HG03066 (cell line): ENCODE results near the gene ANAPC1.
"Not testable (repeated sequence)": the region's sequence is repeated elsewhere in the genome, so short reads cannot be mapped to it uniquely, and the experiment has no call there.

ENCODE experiments used
- ATAC-seq: cut with Tn5 transposase; IDR thresholded peaks from one replicate; pipeline ENCODE4 v1.9.1; 2021; ENCODE audit warnings: low read depth; ENCODE audit not compliant: unreplicated experiment

ANAPC1 gene

DNA sequence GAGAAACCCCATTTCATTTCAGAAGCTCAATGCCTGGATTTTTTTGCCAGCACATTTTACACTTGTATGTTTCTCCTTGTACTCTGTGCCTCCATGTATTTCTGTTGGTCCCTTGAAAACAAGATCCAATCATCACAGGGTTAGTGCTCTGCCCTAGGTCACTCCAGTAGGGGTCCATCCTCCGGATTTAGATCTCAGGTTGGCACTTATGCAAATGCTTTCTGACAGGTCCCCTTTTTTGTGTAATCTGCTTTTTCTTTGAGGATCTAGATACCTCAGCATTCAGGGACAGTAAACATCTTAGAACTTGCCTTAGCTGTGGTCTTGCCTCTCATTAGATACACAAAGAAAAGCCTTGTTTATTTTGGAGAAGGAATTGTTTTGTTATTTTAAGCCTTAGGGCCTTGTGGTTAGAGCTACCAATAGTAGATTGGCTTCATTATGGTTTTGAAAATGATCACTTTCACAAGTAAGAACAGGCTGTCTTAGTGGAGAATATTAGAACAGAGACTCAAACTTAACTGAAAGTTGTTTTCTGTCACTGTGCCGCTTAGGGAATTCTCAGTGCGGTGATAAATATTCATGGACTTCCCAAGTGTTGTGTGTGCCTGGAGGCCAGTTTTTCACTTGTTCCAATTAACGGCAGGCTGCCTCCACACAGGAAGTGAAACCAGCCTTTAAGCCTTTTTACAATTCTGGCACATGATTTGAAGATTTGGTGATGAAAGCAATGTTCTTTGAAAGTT, 22.2 kb upstream of the ANAPC1 start:
- no peak for ATAC-seq

DNA sequence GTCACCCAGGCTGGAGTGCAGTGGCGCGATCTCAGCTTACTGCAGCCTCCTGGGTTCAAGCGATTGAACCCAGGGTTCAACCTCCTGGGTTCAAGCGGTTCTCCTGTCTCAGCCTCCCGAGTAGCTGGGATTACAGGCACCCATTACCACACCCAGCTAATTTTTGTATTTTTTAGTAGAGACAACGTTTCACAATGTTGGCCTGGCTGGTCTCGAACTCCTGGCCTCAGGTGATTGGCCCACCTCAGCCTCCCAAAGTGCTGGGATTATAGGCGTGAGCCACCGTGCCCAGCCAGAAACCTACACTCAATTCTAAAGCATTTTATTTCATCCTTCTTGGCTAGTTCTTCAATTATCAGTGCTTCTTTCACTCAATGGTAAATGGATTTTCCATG, 21.5 kb upstream of the ANAPC1 start:
- not testable (repeated sequence) for ATAC-seq

DNA sequence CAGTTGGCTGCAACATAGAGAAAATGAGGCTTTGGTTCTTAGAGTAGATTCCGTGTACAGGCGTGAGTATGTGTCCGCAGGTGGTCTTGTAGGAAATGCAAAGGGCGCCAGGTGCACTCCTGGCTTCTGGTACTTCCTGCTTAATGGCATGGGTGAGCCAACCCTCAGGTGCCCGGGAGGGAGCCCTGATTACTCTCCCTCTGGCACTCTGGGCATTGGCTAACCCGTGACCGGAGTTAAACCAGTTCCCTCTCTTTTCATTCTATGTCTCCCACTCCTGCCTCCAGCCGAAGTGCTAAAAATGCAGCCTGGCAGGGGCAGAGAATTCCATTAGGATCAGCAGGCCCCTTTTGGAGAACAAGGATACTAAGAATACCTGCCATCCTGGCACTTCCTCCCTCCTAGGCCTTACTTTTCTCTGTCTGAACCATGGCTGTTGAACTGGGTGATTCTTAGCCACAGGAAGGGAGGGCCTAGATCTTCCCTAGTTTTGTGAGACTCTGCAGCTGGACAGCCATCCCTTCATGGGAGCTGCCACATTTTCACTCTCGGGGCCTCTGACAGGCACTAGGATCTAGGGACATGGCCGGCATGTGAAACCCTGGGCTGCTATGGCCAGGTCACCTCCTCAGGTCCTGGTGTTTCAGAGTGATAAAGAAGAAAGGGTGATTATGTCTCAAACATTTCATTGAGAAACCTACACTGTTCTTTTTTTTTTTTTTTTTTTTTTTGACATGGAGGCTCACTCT, 20.9 kb upstream of the ANAPC1 start:
- ATAC-seq: no peak

DNA sequence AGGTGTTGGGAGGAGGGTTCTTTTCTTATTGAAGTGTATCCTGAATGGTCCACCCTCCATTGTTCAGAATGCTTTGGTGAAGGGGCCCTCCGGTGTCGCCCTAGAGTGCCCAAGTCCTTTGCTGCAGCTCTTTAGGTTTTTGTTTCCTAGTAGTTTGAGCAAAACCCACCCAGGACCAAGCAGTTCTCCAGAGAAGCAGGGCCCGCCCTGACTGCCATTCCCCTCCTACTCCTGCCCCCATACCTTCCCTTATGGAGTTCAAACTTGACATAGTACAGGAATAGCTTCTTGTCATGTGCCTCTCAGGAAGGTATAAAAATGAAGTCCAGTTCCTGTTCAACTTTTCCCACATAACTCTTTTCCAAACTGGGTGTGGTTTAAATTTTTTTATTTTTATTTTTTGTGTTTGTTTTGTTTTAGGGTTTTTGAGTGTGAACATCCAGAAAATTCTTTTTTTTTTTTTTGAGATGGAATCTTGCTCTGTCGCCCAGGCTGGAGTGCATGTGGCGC, 20.0 kb upstream of the ANAPC1 start:
- ATAC-seq: no peak

DNA sequence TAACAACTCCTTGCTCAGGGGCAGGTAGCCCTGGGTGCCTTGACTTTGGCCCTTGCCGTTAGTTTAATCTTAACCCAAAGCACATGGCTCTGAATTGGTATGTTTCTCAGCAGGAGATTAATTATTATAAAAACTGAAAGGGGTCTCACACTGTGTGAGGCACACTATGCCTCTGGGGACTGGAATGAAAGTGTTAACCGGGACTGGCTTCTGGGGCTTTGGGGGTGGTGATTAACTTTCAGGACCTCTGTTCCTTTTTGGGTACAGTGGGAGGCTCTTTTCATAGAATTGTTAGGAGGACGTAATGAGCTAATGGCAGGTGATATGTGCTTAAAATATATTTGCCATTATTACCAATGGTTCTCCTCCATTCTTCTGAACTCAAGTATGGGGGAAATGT, 19.5 kb upstream of the ANAPC1 start:
- no peak for ATAC-seq

DNA sequence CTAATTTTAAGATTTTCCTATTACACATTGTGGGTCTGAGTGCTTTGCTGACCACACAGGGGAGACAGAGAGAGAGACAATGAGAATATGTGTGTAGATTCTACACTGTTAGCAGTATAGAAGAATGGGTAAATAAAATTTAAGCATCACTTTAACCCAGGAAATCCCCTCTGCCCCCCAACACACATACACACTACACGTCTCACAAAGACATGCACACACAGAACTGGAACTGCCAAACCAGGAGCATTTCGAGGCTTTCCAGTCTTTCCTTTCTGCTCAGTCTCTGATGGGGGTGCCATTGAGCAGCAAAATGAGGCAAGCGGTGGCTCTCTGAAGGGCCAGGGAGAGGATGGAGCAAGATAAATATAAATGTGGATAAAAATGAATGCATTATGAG, 16.9 kb upstream of the ANAPC1 start:
- no peak for ATAC-seq

DNA sequence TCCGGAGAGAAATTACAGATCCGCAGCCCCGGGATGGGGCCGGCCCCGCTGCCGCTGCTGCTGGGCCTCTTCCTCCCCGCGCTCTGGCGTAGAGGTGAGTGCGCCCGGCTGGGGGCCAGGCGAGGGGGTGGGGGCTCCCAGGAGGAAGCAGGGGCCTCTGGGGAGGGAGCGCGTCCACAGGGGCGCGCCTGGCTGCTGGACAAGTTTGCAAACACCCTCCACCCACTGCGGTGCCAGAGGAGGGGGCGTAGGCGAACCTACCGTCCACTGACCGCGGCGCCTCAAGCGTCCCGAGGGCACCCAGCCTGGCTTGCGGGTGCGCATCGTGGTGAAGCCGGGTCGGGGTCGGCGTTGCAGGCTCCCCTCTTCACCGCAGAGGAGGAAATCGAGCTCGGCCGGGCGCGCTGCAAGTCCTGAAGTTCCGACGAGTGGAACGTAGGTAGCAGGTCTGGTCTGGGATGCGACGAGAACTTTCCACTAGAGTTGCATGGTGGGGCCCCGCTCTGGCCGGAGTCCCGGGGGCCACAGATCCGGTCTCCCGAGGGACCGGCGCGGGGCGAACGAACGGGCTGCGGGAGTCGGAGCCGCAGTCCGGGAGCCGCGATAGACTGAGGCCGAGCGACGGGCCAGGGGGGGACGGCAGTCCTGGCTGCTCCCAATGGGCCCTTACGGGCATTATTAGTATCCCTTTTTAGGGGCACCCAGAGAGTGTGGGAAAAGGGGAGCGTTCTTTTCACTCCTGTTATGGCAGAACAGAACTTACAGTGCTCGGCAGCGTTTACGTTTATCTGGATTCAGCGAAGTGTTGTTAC, 14.9 kb upstream of the ANAPC1 start:
- peak; percentile 24 for ATAC-seq

DNA sequence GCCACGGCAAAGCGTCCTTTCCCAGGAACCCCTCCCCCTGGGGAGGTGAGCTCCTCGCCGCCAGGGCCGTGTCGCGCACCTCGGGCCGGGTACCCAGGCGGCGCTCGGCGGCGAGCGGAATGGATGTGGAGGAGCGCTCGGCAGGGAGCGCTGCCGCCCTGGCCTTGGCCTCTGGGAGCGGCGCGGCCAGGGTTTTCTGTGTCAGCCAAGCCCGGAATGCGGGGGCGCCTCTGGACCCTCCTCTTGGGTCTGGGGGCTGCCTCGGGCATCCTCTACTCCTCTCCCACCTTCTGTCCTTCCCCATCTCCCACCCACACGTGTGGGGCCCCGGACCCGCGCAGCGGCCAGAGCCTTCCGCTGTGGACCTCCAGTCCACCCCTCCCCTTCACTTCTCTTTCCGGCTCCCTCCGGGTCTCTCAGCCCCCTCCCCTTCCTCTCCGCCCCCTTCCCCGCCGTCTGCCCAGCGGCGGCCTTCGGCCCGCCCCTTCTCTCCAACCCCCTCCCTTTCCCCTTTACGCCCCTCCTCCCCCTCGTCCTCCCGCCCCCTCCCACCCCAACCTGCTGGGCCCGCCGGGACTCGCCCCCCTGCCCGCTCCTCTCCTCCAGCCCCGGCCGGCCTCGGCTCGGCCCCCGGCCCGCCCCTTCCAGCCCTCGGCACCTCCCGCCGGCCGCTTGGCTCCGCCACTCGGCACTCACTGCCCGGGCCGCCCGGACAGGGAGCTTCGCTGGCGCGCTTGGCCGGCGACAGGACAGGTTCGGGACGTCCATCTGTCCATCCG, 14.1 kb upstream of the ANAPC1 start, which contains the start of gene MERTK:
Gene MERTK (plus strand): TSS at position 684 of the 779 bp plus-strand sequence. CDS start 129 bp downstream, outside the sequence.
- peak; percentile 79 for ATAC-seq

DNA sequence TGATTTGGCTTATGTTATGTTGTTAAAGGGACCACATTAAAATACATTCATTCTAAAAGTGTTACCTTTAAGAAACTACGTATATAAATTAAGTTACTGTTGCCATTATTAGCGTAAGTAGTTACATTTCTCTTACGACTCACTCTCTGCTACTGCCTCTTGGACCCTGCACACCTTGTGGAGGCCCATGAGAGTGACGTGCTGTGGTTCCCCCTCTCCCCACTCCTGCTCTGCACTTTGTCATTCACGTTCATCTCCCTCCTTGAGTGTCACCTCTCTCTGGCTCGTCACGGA, 13.6 kb upstream of the ANAPC1 start:
- no peak for ATAC-seq

DNA sequence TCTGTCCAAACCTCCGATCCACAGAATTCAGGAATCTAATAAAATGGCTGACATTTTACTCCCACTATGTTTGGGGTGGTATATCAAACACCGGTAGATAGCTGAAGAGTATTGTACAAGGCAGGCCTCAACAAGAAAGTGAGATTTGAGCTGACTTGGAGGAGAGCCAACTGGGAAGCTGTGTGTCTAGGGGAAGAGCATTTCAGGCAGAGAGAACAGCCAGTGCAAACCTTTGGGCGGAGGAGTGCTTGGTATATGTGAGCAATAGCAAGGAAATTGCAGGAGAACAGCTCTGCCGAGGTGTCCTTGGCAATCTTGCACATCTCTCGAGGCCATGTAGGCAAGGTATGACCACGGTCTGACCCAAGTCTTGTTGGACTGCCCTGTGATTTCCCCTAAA, 12.6 kb upstream of the ANAPC1 start:
- no peak for ATAC-seq

DNA sequence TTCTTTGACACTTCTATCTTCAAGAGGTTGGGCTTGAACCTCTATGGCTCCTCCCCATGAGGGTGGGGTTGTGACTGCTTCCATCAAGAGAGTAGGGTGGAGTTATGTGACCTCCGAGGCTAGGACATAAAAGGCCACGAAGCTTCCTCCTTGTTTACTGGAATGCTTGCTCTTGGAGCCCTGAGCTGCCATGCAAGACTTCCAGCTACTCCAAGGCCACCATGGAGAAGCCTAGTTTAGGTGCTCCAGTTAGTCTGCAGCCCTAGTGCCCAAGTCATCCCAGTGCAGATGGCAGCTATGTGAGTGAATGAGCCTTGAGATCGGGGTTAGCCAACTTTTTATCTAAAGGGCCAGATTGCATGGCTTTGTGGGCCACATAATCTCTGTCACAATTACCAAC, 12.0 kb upstream of the ANAPC1 start:
- no peak for ATAC-seq

DNA sequence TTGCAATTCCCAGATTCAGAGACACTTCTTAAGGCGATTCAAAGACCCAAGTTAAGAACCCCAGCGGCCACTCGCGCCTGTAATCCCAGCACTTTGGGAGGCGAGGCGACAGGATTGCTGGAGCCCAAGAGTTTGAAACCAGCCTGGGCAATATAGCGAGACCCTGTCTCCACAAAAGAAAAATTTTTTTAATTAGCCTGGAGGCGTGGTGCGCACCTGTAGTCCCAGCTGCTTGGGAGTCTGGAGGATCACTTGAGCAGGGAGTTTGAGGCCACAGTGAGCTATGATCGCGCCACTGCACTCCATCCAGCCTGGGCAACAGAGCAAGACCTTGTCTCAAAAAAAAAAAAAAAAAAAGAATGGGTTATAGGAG, 585 bp upstream of the ANAPC1 start:
- no peak for ATAC-seq

DNA sequence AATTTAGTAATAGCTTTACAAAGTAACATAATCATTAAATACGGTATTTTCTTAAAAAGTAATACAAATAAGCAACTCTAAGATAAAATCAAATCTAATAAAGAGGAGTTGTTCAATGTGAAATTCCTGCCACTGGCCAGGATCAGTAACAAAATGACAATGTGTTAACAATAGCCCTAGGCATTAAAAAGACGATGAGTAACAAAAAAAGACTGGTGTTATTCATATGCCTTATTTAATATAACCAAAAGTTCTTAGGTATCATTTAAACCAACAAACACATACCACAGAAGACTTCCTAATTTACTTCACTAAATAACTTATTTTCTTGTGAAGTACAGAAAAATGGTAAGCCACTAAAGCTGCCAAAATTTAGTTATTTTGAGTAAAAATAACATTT, 11.2 kb downstream of the ANAPC1 start:
- not testable (repeated sequence) for ATAC-seq

DNA sequence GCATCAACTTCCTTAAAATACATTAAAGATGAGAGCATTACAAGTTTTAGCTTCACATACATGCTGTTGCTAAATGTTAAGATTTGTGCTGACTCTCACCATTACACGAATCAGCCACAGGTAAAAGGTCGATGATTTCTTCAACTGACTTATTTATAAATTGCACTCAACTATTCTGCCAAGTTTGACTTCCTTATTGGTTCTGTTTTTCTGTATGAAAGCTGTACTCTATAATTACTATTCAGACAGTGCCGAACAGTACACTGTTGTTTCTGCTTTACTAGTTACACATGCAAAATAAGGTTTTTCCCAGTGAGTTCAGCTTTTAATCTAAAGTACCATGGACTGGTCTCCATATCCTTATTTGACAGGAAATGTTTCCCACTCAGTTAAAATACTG, 18.9 kb downstream of the ANAPC1 start:
- not testable (repeated sequence) for ATAC-seq

DNA sequence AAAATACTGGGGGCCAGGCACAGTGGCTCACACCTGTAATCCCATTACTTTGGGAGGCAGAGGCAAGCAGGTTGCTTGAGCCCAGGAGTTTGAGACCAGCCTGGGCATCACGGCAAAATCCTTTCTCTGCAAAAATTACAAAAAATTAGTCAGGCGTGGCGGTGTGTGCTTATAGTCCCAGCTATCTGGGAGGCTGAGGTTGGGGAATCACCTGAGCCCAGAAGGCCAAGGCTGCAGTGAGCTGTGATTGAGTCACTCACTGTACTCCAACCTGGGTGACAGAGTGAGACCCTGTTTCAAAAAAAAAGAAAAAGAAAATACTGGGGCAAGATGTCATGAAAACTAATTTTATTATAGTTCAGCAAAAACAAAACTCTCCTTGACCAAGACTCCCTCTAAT, 24.0 kb downstream of the ANAPC1 start:
- ATAC-seq: not testable (repeated sequence)

DNA sequence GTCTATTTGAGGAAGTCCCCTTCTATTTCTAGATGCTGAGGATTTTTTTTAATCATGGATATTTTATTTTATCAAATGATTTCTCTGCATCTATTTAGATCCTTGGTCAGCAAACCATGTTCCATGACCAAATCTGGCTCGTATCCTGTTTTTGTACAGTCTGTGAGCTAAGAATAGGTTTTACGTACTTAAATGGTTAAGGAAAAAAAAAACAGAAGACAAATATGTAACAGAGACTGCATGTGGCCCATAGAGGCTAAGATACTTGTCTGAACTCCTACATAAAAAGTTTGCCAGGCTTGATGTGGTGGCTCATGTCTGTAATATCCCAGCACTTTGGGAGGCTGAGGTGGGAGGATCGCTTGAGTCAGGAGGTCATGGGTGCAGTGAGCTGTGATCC, 31.4 kb downstream of the ANAPC1 start:
- not testable (repeated sequence) for ATAC-seq

DNA sequence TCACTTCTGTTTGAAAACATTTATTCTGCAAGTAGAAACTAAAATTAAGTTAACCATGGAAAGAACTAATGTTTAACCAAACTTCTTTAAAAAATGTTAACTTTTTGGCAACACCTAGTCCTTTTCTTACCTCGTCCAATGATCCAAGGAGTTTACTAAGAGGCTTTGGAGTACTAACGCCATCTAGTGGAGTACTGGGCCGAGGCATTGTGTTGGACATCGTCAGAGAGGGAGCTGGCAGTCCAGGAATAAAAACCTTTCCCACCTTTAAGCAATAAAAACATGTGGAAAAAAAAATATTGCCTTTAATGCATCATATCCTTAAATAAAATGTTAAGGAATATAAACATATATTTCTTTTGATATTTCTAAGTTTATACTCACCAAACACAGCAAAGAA, 33.3 kb downstream of the ANAPC1 start:
- not testable (repeated sequence) for ATAC-seq

DNA sequence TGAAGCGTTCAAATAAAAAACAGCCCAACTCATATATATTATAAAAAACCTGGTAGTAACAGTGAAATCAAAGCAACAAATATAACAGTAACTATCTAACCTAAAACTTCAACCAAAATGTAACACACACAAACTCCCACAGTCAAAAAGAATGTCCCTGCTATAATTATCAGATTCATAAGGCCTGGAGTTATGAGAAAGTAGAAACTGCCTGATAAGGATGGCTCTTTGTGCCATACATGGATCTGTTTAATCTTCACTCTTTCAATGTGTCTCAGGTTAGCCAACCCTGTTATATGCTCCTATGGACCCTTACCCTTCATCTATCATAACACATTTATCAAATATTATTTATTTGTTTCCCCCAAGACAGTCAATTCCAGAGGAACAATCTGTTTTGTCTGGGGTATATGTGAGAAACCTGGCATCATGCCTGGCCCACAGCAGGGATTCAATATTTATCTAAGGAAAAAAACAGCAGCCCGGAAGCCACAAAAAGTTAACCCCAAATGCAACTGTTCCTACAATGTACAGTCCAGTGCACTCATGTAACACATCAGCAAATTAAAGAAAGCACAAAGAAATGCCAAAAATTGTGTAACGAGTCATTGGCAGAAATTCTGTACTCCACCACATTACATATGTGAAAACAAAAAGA, 44.2 kb downstream of the ANAPC1 start:
- ATAC-seq: not testable (repeated sequence)

DNA sequence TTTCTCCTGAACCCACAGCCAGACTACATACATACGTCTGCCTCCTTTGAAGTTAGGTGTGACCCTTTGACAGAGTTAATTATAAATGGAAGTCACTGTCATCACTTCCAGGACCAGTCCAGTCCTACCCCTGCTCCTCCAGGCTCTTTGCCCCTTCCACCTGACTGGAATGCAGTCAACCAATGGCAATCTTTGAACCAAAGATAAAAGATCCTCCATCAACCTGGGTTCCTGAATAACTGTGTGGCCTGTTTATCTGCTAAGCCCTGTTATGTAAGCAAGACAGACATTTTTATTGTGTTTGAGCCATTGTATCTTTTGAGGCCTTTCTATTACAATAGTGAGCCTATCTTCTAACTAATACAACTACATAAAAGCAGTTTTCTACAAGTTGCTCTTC, 45.0 kb downstream of the ANAPC1 start:
- not testable (repeated sequence) for ATAC-seq

DNA sequence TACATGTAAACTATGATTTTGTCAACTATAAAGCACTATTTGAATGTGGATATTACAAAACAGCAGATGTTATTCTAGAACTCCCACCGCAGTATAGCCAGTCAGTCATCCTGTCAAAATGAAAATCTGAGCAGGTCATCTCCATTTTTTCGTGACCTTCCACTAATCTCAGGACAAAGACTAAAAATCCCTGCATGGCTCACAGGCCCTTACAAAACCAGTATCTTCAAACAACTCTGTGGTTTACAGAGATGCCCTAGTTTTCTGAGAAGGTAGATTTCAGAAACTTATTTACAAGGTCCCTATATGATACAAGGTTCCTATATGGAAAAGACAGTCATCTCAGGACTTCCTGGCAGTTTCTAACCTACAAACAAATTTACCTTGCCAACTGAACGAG, 49.8 kb downstream of the ANAPC1 start:
- not testable (repeated sequence) for ATAC-seq
